GM08714 (cell line): ENCODE data around the gene SNAI1.
A peak's percentile ranks its signal among the peaks of the same experiment; 100 is the strongest.
"Not testable (repeated sequence)": the region's sequence is repeated elsewhere in the genome, so short reads cannot be mapped to it uniquely, and the experiment has no call there.

ENCODE experiments used
- H3K4me3 ChIP-seq: fragments of 200-500 bp; sonication (Bioruptor generic); 2 replicates; pipeline ENCODE4 v1.5.1; 2014; ENCODE audit warnings: mild to moderate bottlenecking, low read length, inconsistent platforms
- ZNF274 ChIP-seq: IDR thresholded peaks from 2 replicates; pipeline ENCODE4 v1.6.1; 2012; ENCODE audit warnings: mild to moderate bottlenecking, low read depth, low read length

Gene SNAI1

GRCh38 chr20:49976542-49976941, 6.2 kb upstream of the SNAI1 start:
- H3K4me3 ChIP-seq, result no peak overlapping the region
- TF ChIP-seq ZNF274, result no peak

- H3K4me3 ChIP-seq, result not testable (repeated sequence)
These were observed 5.0 kb upstream of the SNAI1 start for GRCh38 chr20:49977740-49978139.

DNA sequence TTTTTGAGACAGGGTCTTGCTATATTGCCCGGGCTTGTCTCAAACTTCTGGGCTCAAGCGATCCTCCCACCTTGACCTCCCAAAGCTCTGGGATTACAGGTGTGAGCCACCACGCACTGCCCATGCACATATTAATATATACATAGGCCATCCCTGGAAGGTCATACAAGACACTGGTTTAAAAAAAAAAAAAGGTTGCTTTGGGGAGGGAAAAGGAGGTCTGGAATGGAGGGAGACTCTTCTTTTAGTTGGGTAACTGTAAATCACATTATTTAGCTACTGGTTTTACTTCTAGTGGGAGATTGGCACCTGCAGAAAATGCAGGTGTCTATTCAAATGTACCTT, 4.1 kb upstream of the SNAI1 start:
- H3K4me3 ChIP-seq, result no peak overlapping the region
- no peak for TF ChIP-seq ZNF274

GRCh38 chr20:49979030-49979832, 3.5 kb upstream of the SNAI1 start:
- H3K4me3 ChIP-seq, result no peak overlapping the region
- TF ChIP-seq ZNF274, result no peak

DNA sequence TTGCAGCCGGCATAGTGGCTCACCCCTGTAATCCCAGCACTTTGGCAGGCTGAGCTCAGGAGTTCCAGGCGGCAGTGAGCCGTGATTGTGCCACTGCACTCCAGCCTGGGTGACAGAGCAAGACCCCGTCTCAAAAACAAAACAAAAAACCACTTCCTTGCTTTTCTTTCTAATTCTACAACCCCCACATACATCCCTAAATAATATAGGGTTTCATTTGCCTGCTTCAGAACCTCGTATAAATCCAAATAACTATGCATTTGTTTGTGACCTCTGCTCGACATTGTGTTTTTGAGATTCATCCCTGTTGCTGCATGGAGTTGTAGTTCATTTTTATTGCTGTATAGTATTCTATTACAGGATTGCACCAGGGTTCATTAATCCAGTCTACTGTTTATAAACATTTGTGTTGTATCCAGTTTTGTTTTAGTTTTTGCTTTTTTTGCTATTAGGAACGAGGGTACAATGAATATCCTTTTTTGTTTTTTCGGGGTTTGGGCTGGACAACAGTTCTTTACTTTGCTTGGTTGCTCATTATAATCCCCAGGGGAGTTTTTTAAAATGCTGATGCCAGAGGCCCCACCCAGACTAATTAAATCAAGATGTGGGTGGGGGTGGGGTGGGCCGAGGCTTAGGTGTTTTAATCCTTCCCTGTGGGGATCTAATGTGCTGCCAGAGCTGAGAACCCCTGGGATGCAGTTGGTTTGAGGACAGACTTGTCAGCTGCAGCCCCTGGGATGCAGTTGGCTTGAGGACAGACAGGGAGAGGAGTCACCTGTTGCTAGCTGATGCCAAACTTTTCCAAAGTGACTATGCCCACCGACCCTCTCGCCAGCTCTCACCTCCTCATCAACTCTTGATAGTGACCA, 2.4 kb upstream of the SNAI1 start:
- no peak for TF ChIP-seq ZNF274
- no peak overlapping the region for H3K4me3 ChIP-seq

DNA sequence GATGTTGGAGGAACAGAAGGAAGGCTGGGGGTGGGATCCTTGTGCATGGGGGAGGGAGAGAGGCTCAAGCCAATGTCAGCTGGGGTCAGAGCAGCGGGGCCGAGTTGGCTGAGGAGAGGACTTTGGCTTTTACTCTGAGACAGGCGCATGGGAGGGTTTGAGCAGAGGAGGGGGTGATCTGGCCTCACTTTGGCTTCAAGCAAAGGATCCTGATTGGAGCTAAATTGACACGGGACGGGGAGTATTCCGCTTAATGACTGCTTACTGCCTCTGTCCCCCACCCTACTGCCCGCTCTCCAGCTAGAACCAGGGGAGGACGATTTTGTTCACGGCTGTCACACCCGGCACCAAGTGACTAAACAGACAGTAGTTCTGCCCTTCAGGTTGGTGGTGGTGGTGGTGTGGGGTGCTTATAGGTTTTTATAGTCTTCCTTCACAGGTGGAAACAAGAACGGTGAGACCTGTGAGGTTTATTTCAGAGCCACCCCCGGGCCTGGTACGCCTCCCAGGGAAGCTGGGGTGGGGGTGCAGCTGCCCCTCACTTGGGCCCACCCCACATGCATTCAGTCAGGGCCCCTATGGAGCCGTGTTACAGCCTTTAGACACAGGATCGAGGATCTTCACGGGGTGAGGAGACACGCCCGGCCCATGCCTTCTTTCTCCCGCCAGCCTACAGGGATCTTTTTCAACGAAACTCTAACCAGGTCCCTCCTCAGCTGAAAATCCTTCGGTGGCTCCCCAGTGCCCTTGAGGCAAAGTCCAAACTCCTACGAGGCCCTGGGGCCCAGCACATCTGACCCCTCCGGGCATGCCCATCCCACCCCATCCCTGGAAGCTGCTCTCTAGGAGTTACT, 1.3 kb upstream of the SNAI1 start:
- TF ChIP-seq ZNF274, result no peak
- no peak overlapping the region for H3K4me3 ChIP-seq

DNA sequence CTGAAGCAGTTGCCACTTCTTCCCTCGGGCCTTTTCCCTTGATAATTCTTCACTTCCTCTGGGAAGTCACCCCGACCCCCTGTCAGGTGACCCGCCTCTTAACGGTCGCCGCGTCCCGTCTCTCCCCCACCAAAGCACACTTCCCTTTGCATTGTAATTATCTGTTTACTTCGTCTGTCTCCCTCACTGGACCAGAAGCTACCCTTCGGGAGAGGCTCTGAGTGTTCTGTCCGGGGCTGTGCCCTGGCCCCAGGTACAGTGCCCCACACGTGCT, 771 bp upstream of the SNAI1 start:
- no peak for TF ChIP-seq ZNF274
- H3K4me3 ChIP-seq, result no peak overlapping the region; the same call in 1 of the 2 replicates

DNA sequence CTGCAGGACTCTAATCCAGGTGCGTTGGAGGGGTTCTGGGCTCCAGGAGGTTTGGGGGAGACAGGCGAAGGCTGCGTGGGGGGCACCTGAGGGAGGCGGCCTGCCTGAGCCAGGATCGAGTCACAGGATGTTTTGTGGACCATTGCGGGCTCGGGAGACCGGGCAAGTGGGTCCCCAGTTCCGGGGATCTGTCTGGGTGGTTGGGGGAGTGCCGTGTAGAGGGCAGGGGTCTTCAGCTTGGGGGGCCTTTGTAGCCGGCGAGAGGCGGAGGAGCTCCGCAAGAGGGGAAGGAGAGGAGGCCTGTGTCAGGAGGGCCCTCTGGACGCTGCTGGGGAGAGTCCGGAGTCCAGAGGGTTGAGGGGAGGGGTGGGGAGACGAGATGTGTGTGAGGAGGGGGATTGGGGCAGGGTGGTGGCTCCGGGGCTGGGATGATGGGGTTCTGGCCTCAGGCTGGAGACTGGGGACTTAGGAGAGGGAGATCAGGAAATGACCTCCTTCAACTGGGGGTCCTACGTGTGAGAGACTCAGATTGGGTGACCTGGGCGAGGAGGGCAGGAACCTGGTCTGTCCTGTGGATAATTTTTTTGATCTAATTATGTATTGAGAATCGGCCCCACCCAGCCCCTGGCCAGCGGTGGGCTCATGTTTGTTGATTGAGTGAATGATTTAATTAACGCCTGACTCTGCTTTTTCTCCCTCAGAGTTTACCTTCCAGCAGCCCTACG, 505 bp downstream of the SNAI1 start:
- peak overlapping the region; percentile 12; the same call in 1 of the 2 replicates for H3K4me3 ChIP-seq
- TF ChIP-seq ZNF274, result no peak

GRCh38 chr20:49983848-49984408, 1.1 kb downstream of the SNAI1 start:
- H3K4me3 ChIP-seq, result no peak overlapping the region
- no peak for TF ChIP-seq ZNF274

DNA sequence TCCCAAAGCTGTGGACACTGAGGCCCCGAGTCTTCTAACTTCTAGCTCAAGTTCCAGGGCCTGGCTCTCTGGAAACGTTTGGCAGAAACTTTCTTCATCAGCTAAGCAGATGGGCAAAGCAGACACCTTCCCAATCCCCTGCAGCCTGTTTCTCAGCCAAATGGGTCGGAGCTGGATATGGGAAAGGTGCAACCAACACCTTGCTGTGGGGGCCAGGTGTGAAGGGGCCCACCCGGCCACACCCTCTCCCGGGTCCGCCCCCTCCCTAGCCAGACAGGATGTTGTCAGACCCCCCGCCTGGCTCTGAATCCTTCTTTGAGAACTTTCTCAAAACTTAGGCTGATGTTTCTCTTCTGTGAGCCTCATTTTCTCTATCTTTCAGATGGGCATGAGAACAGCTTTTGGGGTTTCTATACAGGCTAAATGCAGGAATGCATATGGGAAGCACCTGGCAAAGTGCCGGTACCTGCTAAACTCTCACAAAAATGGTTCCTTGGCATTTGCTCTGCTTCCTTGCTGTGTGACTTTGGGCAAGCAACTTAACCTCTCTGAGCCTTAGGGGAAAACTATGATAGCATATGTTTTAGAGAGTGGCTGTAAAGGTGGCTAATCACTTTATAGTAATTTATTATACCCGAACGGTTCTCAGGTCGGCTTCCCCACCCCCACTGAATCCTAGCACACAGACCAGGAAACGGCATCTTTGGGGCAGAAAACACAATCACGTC, 1.8 kb downstream of the SNAI1 start:
- TF ChIP-seq ZNF274, result no peak
- no peak overlapping the region for H3K4me3 ChIP-seq

DNA sequence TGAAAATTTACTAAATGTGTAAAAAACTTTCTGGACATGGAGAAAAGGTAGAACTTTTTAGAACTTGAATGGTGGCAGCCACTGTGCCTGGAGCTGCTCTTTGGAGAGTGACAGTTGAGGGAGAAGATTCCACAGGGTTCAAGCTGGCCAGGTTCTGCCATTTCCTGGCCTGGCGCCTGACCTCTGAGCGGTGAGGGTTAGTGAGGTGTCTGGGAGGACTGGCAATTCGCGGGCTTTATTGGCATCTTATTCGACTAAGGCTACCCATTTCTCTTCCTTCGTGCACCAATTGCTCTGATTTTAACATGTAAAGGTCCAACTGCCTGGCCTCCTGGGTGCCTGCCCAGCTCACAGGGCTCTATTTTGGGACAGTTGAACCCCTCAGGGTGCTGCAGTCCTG, 2.4 kb downstream of the SNAI1 start:
- TF ChIP-seq ZNF274, result no peak
- H3K4me3 ChIP-seq, result no peak overlapping the region

- H3K4me3 ChIP-seq, result no peak overlapping the region
- no peak for TF ChIP-seq ZNF274
These were observed 2.8 kb downstream of the SNAI1 start for GRCh38 chr20:49985617-49986016.

- H3K4me3 ChIP-seq, result no peak overlapping the region
- TF ChIP-seq ZNF274, result no peak
These were observed 3.3 kb downstream of the SNAI1 start for GRCh38 chr20:49986049-49986448.
